ENCODE measurements around the gene LYPD6. TPM values are rescaled to one million over a fixed set of nuclear protein-coding genes. Genes with fewer than 3 reads are reported as not detected.

The LYPD6 gene
- total RNA-seq, 4 donors from 2014 or later: 0.79 to 1.2 (median 1.1) TPM; not detected in 1

DNA sequence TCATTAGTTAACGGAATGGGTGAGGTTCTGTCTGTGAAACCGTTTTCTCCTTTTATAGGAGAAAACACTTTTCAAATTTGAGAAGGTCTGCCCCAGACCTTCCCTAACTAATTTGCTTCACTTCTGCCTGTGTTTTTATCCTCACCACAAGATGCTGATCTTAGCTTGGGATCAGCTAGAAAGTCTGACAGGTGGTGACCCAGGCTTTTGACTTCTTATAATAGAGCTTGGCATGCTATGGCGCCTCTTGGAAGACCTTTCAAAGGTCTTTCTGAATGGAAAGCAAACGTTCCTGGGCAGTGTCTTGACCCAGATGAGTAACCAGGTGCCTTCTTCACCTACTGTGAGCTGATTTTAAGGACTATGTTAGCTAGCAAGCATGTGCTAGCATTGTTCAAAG lies 91.4 kb downstream of the LYPD6 start:
- intact Hi-C loops (cut with DNase I; ENCODE audit: low total_unique reads): no loop called here
- no peak overlapping the region for H3K4me3 ChIP-seq (ENCODE audit: low read depth, poor library complexity, severe bottlenecking)
- no peak for DNase-seq (ENCODE audit: low spot score in 2 of 2)
- TF ChIP-seq CTCF (IDR thresholded peaks at IDR 0.05): no peak
- no peak for TF ChIP-seq POLR2A (IDR thresholded peaks at IDR 0.05)
- WGBS, 2 donors: 74% methylated on average over 4 of the region's 4 CpGs

DNA sequence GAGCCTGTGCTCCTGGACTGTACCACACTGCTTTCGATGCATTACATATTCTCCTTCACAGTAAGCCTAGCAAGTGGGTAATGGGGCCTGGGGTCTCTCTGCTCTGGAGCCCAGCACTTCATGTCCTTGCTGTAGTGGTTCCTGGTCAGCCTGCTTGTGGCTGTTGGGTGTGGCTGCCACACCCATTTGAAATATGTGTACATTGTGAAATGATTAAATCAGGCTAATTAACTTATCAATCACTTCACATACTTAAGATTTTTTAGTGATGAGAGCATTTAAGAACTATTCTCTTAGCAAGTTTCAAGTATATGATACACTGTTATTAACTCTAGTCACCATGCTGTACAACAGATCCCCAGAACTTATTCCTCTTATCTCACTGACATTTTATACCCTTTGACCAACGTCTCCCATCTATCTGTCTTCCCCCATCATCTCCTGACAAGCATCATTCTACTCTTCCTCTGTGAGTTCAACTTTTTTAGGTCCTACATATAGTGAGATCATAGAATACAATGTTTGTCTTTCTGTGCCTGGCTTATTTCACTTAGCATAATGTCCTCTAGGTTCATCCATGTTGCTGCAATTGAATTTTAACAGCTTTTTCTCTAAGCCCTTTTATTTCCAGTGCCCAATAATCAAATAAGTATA lies 92.1 kb downstream of the LYPD6 start:
- TF ChIP-seq CTCF (IDR thresholded peaks at IDR 0.05) (no peak), POLR2A (IDR thresholded peaks at IDR 0.05) (no peak)
- 83 to 86% methylated on average over 2 of the region's 2 CpGs for WGBS, 2 donors
- intact Hi-C loops (cut with DNase I; ENCODE audit: low total_unique reads): no loop called here
- H3K4me3 ChIP-seq (ENCODE audit: low read depth, poor library complexity, severe bottlenecking): no peak overlapping the region
- DNase-seq (ENCODE audit: low spot score in 2 of 2): no peak

DNA sequence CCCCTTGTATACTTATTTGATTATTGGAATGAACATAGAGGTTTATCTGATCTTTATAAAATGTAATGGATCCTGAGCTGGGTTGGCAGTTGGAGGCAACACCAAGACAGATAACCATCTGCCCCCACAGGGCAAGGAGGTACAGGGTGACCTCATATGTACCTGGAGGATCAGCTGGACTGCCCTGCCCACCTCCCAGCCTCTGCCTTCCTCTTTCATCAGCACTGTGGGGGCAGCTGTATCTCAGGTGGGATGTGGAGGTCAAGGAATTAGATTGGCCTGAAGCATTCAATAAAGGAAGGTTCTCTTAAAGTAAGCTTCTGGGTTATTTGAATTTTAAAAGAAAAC lies 92.6 kb downstream of the LYPD6 start:
- H3K4me3 ChIP-seq (ENCODE audit: low read depth, poor library complexity, severe bottlenecking): no peak overlapping the region
- no peak for TF ChIP-seq POLR2A (IDR thresholded peaks at IDR 0.05)
- TF ChIP-seq CTCF (IDR thresholded peaks at IDR 0.05): no peak
- no peak for DNase-seq (ENCODE audit: low spot score in 2 of 2)
- intact Hi-C loops (cut with DNase I; ENCODE audit: low total_unique reads): no loop called here

GRCh38 chr2:149423630-149424029 lies 93.2 kb downstream of the LYPD6 start:
- intact Hi-C loops (cut with DNase I; ENCODE audit: low total_unique reads): no loop called here
- WGBS, 2 donors: 95% methylated on average over 4 of the region's 4 CpGs
- no peak for DNase-seq (ENCODE audit: low spot score in 2 of 2)
- no peak overlapping the region for H3K4me3 ChIP-seq (ENCODE audit: low read depth, poor library complexity, severe bottlenecking)
- TF ChIP-seq POLR2A (IDR thresholded peaks at IDR 0.05) (no peak), CTCF (IDR thresholded peaks at IDR 0.05) (no peak)

DNA sequence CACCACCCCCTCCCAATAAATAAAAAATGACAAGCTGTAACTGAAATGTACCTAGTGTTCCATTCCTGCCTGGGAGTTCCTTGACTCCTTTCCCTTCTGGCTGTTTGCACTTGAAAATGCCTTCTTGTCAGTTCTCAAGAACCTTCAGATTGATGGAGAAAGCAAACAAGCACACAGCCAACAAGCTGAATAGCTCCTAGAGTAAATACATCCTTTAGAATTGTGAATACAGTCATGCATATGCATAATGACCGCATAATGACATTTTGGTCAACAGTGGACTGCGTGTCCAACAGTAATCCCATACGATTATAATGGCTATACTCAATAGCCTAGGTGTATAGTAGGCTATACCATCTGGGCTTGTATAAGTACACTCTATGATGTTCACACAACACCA lies 97.0 kb downstream of the LYPD6 start:
- DNase-seq (ENCODE audit: low spot score in 2 of 2): no peak
- WGBS, 2 donors: 92 to 95% methylated on average over 3 of the region's 3 CpGs
- no peak overlapping the region for H3K4me3 ChIP-seq (ENCODE audit: low read depth, poor library complexity, severe bottlenecking)
- intact Hi-C loops (cut with DNase I; ENCODE audit: low total_unique reads): no loop called here
- no peak for TF ChIP-seq CTCF (IDR thresholded peaks at IDR 0.05)
- TF ChIP-seq POLR2A (IDR thresholded peaks at IDR 0.05): no peak

DNA sequence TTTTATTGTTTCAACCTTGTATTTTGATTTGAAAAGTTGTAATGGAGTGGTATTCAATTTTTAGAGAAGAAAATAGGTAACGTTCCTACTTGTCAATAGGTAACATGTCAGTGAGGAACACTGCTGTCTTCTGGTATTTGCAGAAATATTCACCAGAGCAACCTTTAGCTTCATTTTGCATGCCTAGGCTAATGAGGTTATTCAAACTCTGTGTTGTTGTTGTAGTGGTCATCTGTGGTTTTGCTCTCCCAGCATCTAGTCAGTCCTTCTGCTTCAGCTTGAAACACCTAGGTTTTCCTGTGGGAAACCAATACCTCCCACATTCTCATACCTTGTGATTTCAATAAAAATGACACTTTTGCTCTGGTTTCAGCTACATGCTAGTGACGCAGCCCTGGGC lies 98.4 kb downstream of the LYPD6 start:
- DNase-seq (ENCODE audit: low spot score in 2 of 2): no peak
- intact Hi-C loops (cut with DNase I; ENCODE audit: low total_unique reads): no loop called here
- TF ChIP-seq CTCF (IDR thresholded peaks at IDR 0.05) (no peak), POLR2A (IDR thresholded peaks at IDR 0.05) (no peak)
- no peak overlapping the region for H3K4me3 ChIP-seq (ENCODE audit: low read depth, poor library complexity, severe bottlenecking)
- WGBS, 2 donors: 94 to 95% methylated on average over 2 of the region's 2 CpGs
